Endothelial cell of umbilical vein (primary cell): ENCODE measurements around the gene TSGA10IP. TPM values are rescaled to one million over a fixed set of nuclear protein-coding genes. Genes with fewer than 3 reads are reported as not detected.

Source experiments
- BruUV-seq: library from RNA; stranded (reverse); fragments of 400-500 nt; replicated peaks from 2 replicates; lab custom pipeline; 2021; lab: Mats Ljungman, UMichigan
- CTCF ChIA-PET: fragments of 300-600, 350-600 bp; sonication (Branson Sonifier 250); formaldehyde crosslinking; loops from one replicate; lab custom pipeline; 2021; ENCODE audit warnings: antibody characterized with exemption, inconsistent platforms; lab: Charles Lee
- POLR2A ChIA-PET: fragments of 300-600, 350-600 bp; sonication (Branson Sonifier 250); formaldehyde crosslinking; loops from one replicate; lab custom pipeline; 2021; ENCODE audit warnings: antibody characterized with exemption, inconsistent platforms; lab: Charles Lee
- DNase-seq: peaks from one replicate; pipeline ENCODE4 v3.0.0-alpha.2; 2011; ENCODE audit warnings: low read depth, low spot score
- FAIRE-seq: peaks from 2 replicates; lab custom pipeline; 2011; peaks lifted over from hg19 to GRCh38; lab: Jason Lieb, UNC
- H2AFZ ChIP-seq: 2 replicates; pipeline ENCODE4 v1.6.0; 2012; ENCODE audit warnings: low read depth, low read length, control low read depth, inconsistent platforms
- H3K27ac ChIP-seq: 2 replicates; pipeline ENCODE4 v1.5.1; 2011; ENCODE audit warnings: low read depth, mild to moderate bottlenecking, control low read depth, low read length, moderate library complexity; ENCODE audit not compliant: insufficient read depth
- H3K27me3 ChIP-seq, 2 experiments: 2 replicates each; pipeline versions ENCODE4 v1.6.0 to v1.6.1; 2011; ENCODE audit warnings: low read length in 2 of 2, mixed read lengths in 1 of 2; ENCODE audit not compliant: control insufficient read depth in 2 of 2, insufficient read depth in 2 of 2
- H3K36me3 ChIP-seq, 2 experiments: 2 replicates in 1 of 2; 3 replicates in 1 of 2; pipeline ENCODE4 v1.5.1; 2011; ENCODE audit warnings: low read length in 2 of 2, mild to moderate bottlenecking in 1 of 2, moderate library complexity in 1 of 2; ENCODE audit not compliant: control insufficient read depth in 2 of 2, insufficient read depth in 2 of 2; ENCODE audit errors: extremely low read depth in 1 of 2
- H3K4me1 ChIP-seq: 3 replicates; pipeline ENCODE4 v1.5.1; 2011; ENCODE audit warnings: mild to moderate bottlenecking, low read length; ENCODE audit not compliant: control insufficient read depth, insufficient read depth; ENCODE audit errors: extremely low read depth
- H3K4me2 ChIP-seq: 2 replicates; pipeline ENCODE4 v1.6.1; 2011; ENCODE audit warnings: low read length, control low read depth, mixed read lengths; ENCODE audit not compliant: insufficient read depth
- H3K4me3 ChIP-seq, 3 experiments: fragments of 200-600 bp in 1 of 3; sonication (generic), shearing (Covaris generic) in 1 of 3; replicated peaks in 1 of 3; 2 replicates each; pipeline ENCODE4 v1.5.1; 2011 to 2016; ENCODE audit warnings: control low read depth in 3 of 3, low read length in 3 of 3, mild to moderate bottlenecking in 2 of 3, inconsistent platforms in 1 of 3, low read depth in 1 of 3, moderate library complexity in 1 of 3; ENCODE audit not compliant: insufficient read depth in 1 of 3
- H3K79me2 ChIP-seq: 2 replicates; pipeline ENCODE4 v1.6.0; 2012; ENCODE audit warnings: low read length, inconsistent platforms; ENCODE audit not compliant: control insufficient read depth, insufficient read depth
- H3K9ac ChIP-seq: replicated peaks from 2 replicates; pipeline ENCODE3; 2011; ENCODE audit warnings: low read length, control low read depth; ENCODE audit not compliant: insufficient read depth; ENCODE audit errors: extremely low read depth
- H3K9me1 ChIP-seq: replicated peaks from 3 replicates; pipeline ENCODE4 v1.6.0; 2011; ENCODE audit warnings: mild to moderate bottlenecking, low read length; ENCODE audit not compliant: control insufficient read depth, insufficient read depth; ENCODE audit errors: extremely low read depth
- H3K9me3 ChIP-seq: replicated peaks from 2 replicates; pipeline ENCODE4 v1.5.1; 2012; ENCODE audit warnings: low read length, inconsistent platforms; ENCODE audit not compliant: control insufficient read depth, insufficient read depth
- H4K20me1 ChIP-seq: replicated peaks from 2 replicates; pipeline ENCODE3; 2011; ENCODE audit warnings: mild to moderate bottlenecking, low read length; ENCODE audit not compliant: control insufficient read depth, insufficient read depth; ENCODE audit errors: extremely low read depth
- CTCF ChIP-seq, 2 donors: IDR thresholded peaks; 1 replicate in 1 of 2; 2 replicates in 1 of 2; pipeline ENCODE4 v1.5.1; 2011; ENCODE audit warnings: low read length in 2 of 2, mild to moderate bottlenecking in 2 of 2, moderate library complexity in 2 of 2, control low read depth in 1 of 2, inconsistent platforms in 1 of 2, low read depth in 1 of 2; ENCODE audit not compliant: insufficient read depth in 1 of 2; ENCODE audit errors: extremely low read depth in 1 of 2
- EZH2 ChIP-seq: IDR thresholded peaks from 2 replicates; pipeline ENCODE4 v1.6.1; 2012; ENCODE audit warnings: borderline replicate concordance, low read depth, mild to moderate bottlenecking, moderate library complexity, low read length, inconsistent platforms; ENCODE audit not compliant: severe bottlenecking
- FOS ChIP-seq: IDR thresholded peaks from 2 replicates; pipeline ENCODE4 v1.6.1; 2011; ENCODE audit warnings: mild to moderate bottlenecking, low read length, moderate library complexity, borderline replicate concordance; ENCODE audit not compliant: insufficient read depth
- GATA2 ChIP-seq: IDR thresholded peaks from 2 replicates; pipeline ENCODE4 v1.7.0; 2011; ENCODE audit warnings: low read depth, mild to moderate bottlenecking, moderate library complexity, mixed read lengths, low read length; ENCODE audit not compliant: insufficient read length, insufficient read depth
- JUN ChIP-seq: IDR thresholded peaks from 2 replicates; pipeline ENCODE4 v1.6.1; 2011; ENCODE audit warnings: borderline replicate concordance, low read depth; ENCODE audit not compliant: insufficient read length, insufficient read depth
- MYC ChIP-seq: IDR thresholded peaks from one replicate; pipeline ENCODE4 v1.6.1; 2011; ENCODE audit warnings: mild to moderate bottlenecking, low read depth, low read length
- POLR2A ChIP-seq: IDR thresholded peaks from 2 replicates; pipeline ENCODE4 v1.6.1; 2012; ENCODE audit warnings: low read depth, mild to moderate bottlenecking, control low read depth, low read length
- dilution Hi-C: fragments of 300-500 bp; cut with MboI; formaldehyde crosslinking; loops from one replicate; pipeline ENCODE4 v1.15.0; 2019; ENCODE audit warnings: low sequenced_read_pairs; ENCODE audit not compliant: extremely low pct_ligation_motif_present
- intact Hi-C: fragments of 100-400 bp; cut with micrococcal nuclease; formaldehyde crosslinking; loops from one replicate; pipeline ENCODE4 v1.10.0; 2022
- polyA plus RNA-seq, 4 experiments: library from polyadenylated mRNA; depleted of rRNA in 3 of 4; stranded (reverse) in 3 of 4; unstranded in 1 of 4; fragments of >200 nt; gene quantifications; 2 replicates each; pipeline versions ENCODE4 v1.2.1 to v1.2.3, GENCODE V29; 2011 to 2012; ENCODE audit warnings: missing spikeins in 1 of 4
- total RNA-seq: library from RNA; stranded (reverse); gene quantifications from 2 replicates; pipeline ENCODE4 v1.2.3, GENCODE V29; 2021

Gene TSGA10IP
- total and polyA plus RNA-seq, 2 donors (not counting 3 experiments of a cell fraction or from before 2014, with no cell fraction given): not detected

DNA sequence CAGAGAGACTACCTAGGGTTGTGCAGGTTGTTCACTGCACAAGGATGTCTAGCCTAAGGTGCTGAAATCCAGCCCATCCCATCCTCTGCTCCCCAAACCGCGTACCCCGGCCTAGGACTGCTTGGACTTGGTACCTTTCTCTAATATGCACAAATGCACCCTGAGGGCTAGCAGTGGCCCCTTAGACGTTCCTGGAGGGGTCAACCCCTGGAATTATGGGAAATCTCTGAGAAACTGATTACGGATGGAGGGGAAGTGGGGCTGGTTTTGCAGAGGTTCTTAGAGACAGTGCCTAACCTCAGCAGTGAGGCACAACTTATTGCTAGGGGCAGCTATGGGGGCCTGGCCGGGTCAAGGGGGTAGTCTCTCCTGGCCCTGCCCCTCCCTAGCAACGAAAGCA is 28.9 kb upstream of the TSGA10IP start:
- BruUV-seq: no TSS peak

More for the DNA sequence above, 28.9 kb upstream of the TSGA10IP start:
- POLR2A ChIA-PET: interaction anchor here (1.1 to 2.0 kb wide), 4 partner anchors 17 to 26 kb away, joined by 4 to 28 read pairs (median 12); partner anchors contain the start of genes CCDC85B, FIBP and FOSL1
- TF ChIP-seq MYC (no peak), EZH2 (no peak), JUN (no peak), CTCF (IDR thresholded peaks at IDR 0.05; ENCODE audit: extremely low read depth in 1 of 2, insufficient read depth in 1 of 2, low read depth in 1 of 2, low read length in 2 of 2) (no peak), POLR2A (no peak), FOS (no peak), GATA2 (no peak)
- dilution Hi-C loops (no loop called here), intact Hi-C loops (loop anchor here (5.0 kb wide), 1 partner anchor 136 kb away; the partner anchor contains the start of gene SF3B2)
- Histone ChIP-seq H3K36me3 (no peaks in the 10 kb centered on the region), H3K9me1 (no peaks in the 10 kb centered on the region), H2AFZ (no peak overlapping the region), H3K79me2 (peaks cover 37% of the 10 kb centered on the region), H3K4me2 (peak overlapping the region; percentile 69), H3K4me3 (peak overlapping the region in 1 of 3 experiments; percentile 5), H3K9me3 (no peaks in the 10 kb centered on the region), H4K20me1 (no peaks in the 10 kb centered on the region), H3K27ac (peak overlapping the region; percentile 92), H3K9ac (peak overlapping the region; percentile 71), H3K4me1 (peaks cover 67% of the 10 kb centered on the region), H3K27me3 (no peaks in the 10 kb centered on the region)
- DNase-seq (no peak), FAIRE-seq (no peak)
- CTCF ChIA-PET: interaction anchor here (0.8 to 4.9 kb wide), 8 partner anchors 9 to 136 kb away, joined by 3 to 73 read pairs (median 4); partner anchors contain the start of genes CCDC85B, FIBP and FOSL1
